Measurements from ENCODE around the gene NRXN3.

NRXN3 gene

DNA sequence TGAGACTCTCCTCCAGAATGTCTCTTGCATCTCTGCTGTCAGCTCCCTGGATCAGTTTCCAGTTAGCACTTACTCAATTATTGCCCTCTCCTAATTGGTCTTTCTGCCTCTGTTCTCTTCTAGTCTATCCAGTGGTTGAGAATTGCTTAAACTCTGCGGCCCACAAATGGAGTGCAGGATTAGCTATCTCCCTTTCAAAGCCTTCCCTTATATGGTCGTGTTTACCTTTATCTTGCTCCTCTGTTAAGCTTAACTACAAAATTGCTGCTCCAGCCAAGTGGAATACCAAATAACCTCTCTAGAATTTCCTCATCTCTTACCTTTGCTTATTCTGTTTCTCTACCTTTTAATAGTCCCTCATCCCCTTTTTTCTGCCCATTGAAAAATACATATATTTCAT is 132.7 kb downstream of the NRXN3 start:
- Histone ChIP-seq H3K27me3 (ENCODE audit: insufficient read depth, low read length) (no peaks in the 10 kb centered on the region), H3K4me2 (ENCODE audit: low read length) (no peak overlapping the region), H3K9ac (ENCODE audit: low read length) (no peak overlapping the region), H4K20me1 (ENCODE audit: insufficient read depth, low read length) (no peaks in the 10 kb centered on the region), H3K9me2 (ENCODE audit: low read depth, low read length) (no peaks in the 10 kb centered on the region), H3K79me2 (ENCODE audit: insufficient read depth, low read length) (no peaks in the 10 kb centered on the region), H3F3A (ENCODE audit: insufficient read depth, low read length) (no peaks in the 10 kb centered on the region), H3K27ac (ENCODE audit: low read depth, low read length, poor library complexity, severe bottlenecking) (no peak overlapping the region), H3K9me3 (ENCODE audit: low read length) (no peaks in the 10 kb centered on the region), H3K36me3 (ENCODE audit: insufficient read depth, low read length) (no peaks in the 10 kb centered on the region), H3K4me3 (ENCODE audit: low read depth, low read length, poor library complexity, severe bottlenecking) (no peak overlapping the region), H3K4me1 (ENCODE audit: insufficient read depth, low read length, severe bottlenecking) (no peaks in the 10 kb centered on the region), H2AFZ (ENCODE audit: low read length) (no peak overlapping the region)
- TF ChIP-seq EZH2 (IDR thresholded peaks at IDR 0.05; ENCODE audit: borderline replicate concordance, low read length), result no peak
- TF ChIP-seq, protein P1, sequence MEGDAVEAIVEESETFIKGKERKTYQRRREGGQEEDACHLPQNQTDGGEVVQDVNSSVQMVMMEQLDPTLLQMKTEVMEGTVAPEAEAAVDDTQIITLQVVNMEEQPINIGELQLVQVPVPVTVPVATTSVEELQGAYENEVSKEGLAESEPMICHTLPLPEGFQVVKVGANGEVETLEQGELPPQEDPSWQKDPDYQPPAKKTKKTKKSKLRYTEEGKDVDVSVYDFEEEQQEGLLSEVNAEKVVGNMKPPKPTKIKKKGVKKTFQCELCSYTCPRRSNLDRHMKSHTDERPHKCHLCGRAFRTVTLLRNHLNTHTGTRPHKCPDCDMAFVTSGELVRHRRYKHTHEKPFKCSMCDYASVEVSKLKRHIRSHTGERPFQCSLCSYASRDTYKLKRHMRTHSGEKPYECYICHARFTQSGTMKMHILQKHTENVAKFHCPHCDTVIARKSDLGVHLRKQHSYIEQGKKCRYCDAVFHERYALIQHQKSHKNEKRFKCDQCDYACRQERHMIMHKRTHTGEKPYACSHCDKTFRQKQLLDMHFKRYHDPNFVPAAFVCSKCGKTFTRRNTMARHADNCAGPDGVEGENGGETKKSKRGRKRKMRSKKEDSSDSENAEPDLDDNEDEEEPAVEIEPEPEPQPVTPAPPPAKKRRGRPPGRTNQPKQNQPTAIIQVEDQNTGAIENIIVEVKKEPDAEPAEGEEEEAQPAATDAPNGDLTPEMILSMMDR (IDR thresholded peaks at IDR 0.05; ENCODE audit: low read length), result no peak

DNA sequence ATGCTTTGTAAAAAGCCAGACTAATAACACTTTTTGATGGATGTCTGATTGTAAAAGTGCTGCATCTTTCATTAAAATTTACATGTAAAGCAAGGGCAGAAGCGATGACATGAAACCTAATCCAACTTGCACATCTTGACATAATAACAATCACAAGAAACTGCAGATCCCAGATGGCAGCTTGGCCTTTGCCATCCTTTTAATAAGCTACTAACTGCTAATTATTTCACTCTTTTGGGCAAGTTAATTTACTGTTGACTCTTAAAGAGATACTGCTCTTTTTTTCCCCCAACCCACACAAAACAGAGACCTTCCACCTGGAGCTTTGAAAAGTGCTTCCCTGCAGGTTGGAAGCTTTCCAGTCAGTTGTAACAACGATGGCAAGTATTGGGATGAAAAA is 137.5 kb downstream of the NRXN3 start:
- Histone ChIP-seq H3K4me3 (ENCODE audit: low read depth, low read length, poor library complexity, severe bottlenecking) (no peak overlapping the region), H2AFZ (ENCODE audit: low read length) (no peak overlapping the region), H3K4me1 (ENCODE audit: insufficient read depth, low read length, severe bottlenecking) (no peaks in the 10 kb centered on the region), H3K79me2 (ENCODE audit: insufficient read depth, low read length) (no peaks in the 10 kb centered on the region), H3K9me3 (ENCODE audit: low read length) (no peaks in the 10 kb centered on the region), H3F3A (ENCODE audit: insufficient read depth, low read length) (no peaks in the 10 kb centered on the region; the same call in 1 of the 2 replicates), H3K36me3 (ENCODE audit: insufficient read depth, low read length) (no peaks in the 10 kb centered on the region), H3K9me2 (ENCODE audit: low read depth, low read length) (no peaks in the 10 kb centered on the region), H3K27ac (ENCODE audit: low read depth, low read length, poor library complexity, severe bottlenecking) (no peak overlapping the region), H4K20me1 (ENCODE audit: insufficient read depth, low read length) (no peaks in the 10 kb centered on the region), H3K27me3 (ENCODE audit: insufficient read depth, low read length) (no peaks in the 10 kb centered on the region), H3K4me2 (ENCODE audit: low read length) (no peak overlapping the region), H3K9ac (ENCODE audit: low read length) (no peak overlapping the region)
- no peak for TF ChIP-seq EZH2 (IDR thresholded peaks at IDR 0.05; ENCODE audit: borderline replicate concordance, low read length)
- TF ChIP-seq, protein P1 (IDR thresholded peaks at IDR 0.05; ENCODE audit: low read length), result no peak

DNA sequence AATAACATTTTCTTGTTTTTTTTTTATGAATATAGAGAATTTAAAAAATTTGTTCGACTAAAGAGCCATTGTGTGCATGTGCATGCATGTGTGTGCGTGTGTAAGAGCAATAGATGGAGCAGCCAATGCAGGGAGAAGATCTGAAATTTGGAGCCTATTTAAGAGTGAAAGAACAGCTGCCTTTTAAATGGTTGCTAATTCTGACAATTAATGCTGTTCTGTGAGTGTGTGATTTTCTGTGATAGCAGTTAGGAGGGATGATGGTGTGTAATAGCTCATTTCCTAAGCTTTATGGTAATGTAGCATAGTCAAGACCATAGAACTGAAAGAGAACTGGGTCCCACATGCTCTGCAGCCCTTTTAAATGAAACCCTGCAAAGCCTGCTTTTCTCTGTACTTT is 137.9 kb downstream of the NRXN3 start:
- Histone ChIP-seq H3K9ac (ENCODE audit: low read length) (no peak overlapping the region), H3K9me3 (ENCODE audit: low read length) (no peaks in the 10 kb centered on the region), H3K4me2 (ENCODE audit: low read length) (no peak overlapping the region), H3K4me1 (ENCODE audit: insufficient read depth, low read length, severe bottlenecking) (no peaks in the 10 kb centered on the region), H3K27ac (ENCODE audit: low read depth, low read length, poor library complexity, severe bottlenecking) (no peak overlapping the region), H3K4me3 (ENCODE audit: low read depth, low read length, poor library complexity, severe bottlenecking) (no peak overlapping the region), H3K79me2 (ENCODE audit: insufficient read depth, low read length) (no peaks in the 10 kb centered on the region), H3K36me3 (ENCODE audit: insufficient read depth, low read length) (no peaks in the 10 kb centered on the region), H3F3A (ENCODE audit: insufficient read depth, low read length) (no peaks in the 10 kb centered on the region; the same call in 1 of the 2 replicates), H4K20me1 (ENCODE audit: insufficient read depth, low read length) (no peaks in the 10 kb centered on the region), H3K27me3 (ENCODE audit: insufficient read depth, low read length) (no peaks in the 10 kb centered on the region), H2AFZ (ENCODE audit: low read length) (no peak overlapping the region), H3K9me2 (ENCODE audit: low read depth, low read length) (no peaks in the 10 kb centered on the region)
- TF ChIP-seq EZH2 (IDR thresholded peaks at IDR 0.05; ENCODE audit: borderline replicate concordance, low read length), result no peak

DNA sequence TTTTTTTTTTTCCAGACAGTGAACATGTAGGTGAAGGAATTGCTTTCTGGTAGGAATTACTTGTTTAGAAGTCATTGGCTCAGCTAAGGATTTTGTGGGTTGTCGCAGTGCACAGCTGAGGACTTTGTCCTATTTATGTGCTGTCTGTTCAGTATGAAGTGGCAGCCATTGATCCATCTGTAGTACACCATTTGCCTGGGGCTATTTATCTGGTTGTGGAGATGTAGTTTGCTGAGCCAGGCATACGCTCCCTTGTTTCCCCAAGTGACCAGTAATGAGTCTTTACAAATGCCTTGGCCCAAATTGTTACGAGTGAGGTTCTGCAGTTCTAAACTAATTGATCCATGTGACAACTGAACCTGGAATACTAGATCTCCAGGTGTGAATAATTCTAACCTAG is 140.1 kb downstream of the NRXN3 start:
- no peaks in the 10 kb centered on the region for H3K27me3 ChIP-seq (ENCODE audit: insufficient read depth, low read length)
- H3K4me1 ChIP-seq (ENCODE audit: insufficient read depth, low read length, severe bottlenecking), result no peaks in the 10 kb centered on the region
- no peak overlapping the region for H3K4me2 ChIP-seq (ENCODE audit: low read length)
- no peaks in the 10 kb centered on the region; the same call in 1 of the 2 replicates for H3F3A ChIP-seq (ENCODE audit: insufficient read depth, low read length)
- no peaks in the 10 kb centered on the region for H4K20me1 ChIP-seq (ENCODE audit: insufficient read depth, low read length)
- H3K9me2 ChIP-seq (ENCODE audit: low read depth, low read length), result no peaks in the 10 kb centered on the region
- H3K36me3 ChIP-seq (ENCODE audit: insufficient read depth, low read length), result no peaks in the 10 kb centered on the region
- H3K9ac ChIP-seq (ENCODE audit: low read length), result no peak overlapping the region
- no peak overlapping the region for H3K4me3 ChIP-seq (ENCODE audit: low read depth, low read length, poor library complexity, severe bottlenecking)
- no peaks in the 10 kb centered on the region for H3K9me3 ChIP-seq (ENCODE audit: low read length)
- H2AFZ ChIP-seq (ENCODE audit: low read length), result no peak overlapping the region
- H3K79me2 ChIP-seq (ENCODE audit: insufficient read depth, low read length), result no peaks in the 10 kb centered on the region
- H3K27ac ChIP-seq (ENCODE audit: low read depth, low read length, poor library complexity, severe bottlenecking), result no peak overlapping the region
- TF ChIP-seq, protein P1 (IDR thresholded peaks at IDR 0.05; ENCODE audit: low read length), result no peak
- no peak for TF ChIP-seq EZH2 (IDR thresholded peaks at IDR 0.05; ENCODE audit: borderline replicate concordance, low read length)

Measured in OCI-LY1 (cell line).